Gastroesophageal sphincter (tissue), 3 donors: ENCODE data around the gene CCDC136.

Experiments used
- CTCF ChIP-seq, 4 experiments: fragments of 200-600 bp in 2 of 4; fragments of 450-650 bp in 2 of 4; sonication (generic) in 1 of 4; IDR thresholded peaks; one replicate each; pipeline ENCODE4 v1.5.1; 2017 to 2019; ENCODE audit warnings: antibody characterized with exemption in 4 of 4, mild to moderate bottlenecking in 2 of 4, moderate library complexity in 2 of 4
- EP300 ChIP-seq: sonication (generic); formaldehyde crosslinking; IDR thresholded peaks from one replicate; pipeline ENCODE4 v1.6.1; 2017; ENCODE audit warnings: antibody characterized with exemption, mild to moderate bottlenecking
- POLR2A ChIP-seq, 2 donors: fragments of 450-650 bp; IDR thresholded peaks; one replicate each; pipeline ENCODE4 v1.6.1; 2017; ENCODE audit warnings: antibody characterized with exemption in 2 of 2, mild to moderate bottlenecking in 2 of 2, moderate library complexity in 1 of 2
- POLR2AphosphoS5 ChIP-seq: sonication (generic); formaldehyde crosslinking; IDR thresholded peaks from one replicate; pipeline ENCODE4 v1.6.1; 2017; ENCODE audit warnings: antibody characterized with exemption

GRCh38 chr7:128827248-128827958, 35.6 kb downstream of the CCDC136 start:
- no peak for TF ChIP-seq POLR2A (IDR thresholded peaks at IDR 0.05)
- no peak for TF ChIP-seq CTCF (IDR thresholded peaks at IDR 0.05)
- no peak for TF ChIP-seq EP300
- peak; percentile 29 for TF ChIP-seq POLR2AphosphoS5
